HG02885 (cell line): Measurements from ENCODE around the gene CA11.
"Not testable (repeated sequence)": the region's sequence is repeated elsewhere in the genome, so short reads cannot be mapped to it uniquely, and the experiment has no call there.

Source experiments
- ATAC-seq: cut with Tn5 transposase; IDR thresholded peaks from one replicate; pipeline ENCODE4 v1.9.1; 2021; ENCODE audit warnings: mild to moderate bottlenecking; ENCODE audit not compliant: unreplicated experiment, poor library complexity

CA11 gene

GRCh38 chr19:48644839-48645619, 958 bp downstream of the CA11 start:
- ATAC-seq = no peak

DNA sequence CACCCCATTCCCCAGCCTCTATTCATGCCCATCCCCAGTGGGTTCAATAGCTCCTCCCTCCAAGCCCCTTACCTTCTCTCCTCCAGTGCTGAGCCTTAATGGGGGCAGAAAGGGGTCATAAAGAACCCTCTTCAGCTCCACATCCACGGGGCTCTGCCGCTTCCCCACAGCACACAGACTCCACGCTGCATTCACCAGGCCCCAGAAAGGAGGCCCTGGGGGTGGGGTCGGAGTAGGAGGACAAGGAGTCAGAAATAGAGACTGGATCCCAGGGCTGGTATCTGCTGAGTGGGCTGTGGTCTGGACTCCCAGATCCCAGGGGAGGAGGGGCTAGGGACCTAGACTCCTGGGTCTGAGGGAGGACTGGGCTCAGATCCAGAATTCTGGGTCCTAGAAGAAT, 1.6 kb downstream of the CA11 start:
- no peak for ATAC-seq

- ATAC-seq = no peak
Measured at GRCh38 chr19:48642862-48643261, 3.1 kb downstream of the CA11 start.

DNA sequence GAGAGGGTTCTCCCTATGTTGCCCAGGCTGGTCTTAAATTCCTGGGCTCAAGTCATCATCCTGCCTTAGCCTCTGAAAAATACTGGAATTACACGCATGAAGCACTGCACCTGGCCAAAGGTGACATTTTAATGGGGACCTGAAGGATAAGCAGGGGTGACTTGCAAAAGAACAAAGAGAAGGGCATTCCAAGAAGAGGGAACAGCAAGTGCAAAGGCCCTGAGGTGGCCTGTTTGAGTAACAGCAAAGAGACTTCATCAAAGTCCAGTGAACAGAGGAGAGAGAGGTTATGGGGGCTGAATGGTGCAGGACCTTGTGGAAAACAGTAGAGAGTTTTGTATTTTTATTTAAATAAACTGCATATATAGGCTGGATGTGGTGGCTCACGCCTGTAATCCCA, 4.1 kb downstream of the CA11 start:
- no peak for ATAC-seq

- ATAC-seq = no peak
Measured at GRCh38 chr19:48639483-48640375, 6.3 kb downstream of the CA11 start.

GRCh38 chr19:48638831-48639381, 7.1 kb downstream of the CA11 start:
- no peak for ATAC-seq

DNA sequence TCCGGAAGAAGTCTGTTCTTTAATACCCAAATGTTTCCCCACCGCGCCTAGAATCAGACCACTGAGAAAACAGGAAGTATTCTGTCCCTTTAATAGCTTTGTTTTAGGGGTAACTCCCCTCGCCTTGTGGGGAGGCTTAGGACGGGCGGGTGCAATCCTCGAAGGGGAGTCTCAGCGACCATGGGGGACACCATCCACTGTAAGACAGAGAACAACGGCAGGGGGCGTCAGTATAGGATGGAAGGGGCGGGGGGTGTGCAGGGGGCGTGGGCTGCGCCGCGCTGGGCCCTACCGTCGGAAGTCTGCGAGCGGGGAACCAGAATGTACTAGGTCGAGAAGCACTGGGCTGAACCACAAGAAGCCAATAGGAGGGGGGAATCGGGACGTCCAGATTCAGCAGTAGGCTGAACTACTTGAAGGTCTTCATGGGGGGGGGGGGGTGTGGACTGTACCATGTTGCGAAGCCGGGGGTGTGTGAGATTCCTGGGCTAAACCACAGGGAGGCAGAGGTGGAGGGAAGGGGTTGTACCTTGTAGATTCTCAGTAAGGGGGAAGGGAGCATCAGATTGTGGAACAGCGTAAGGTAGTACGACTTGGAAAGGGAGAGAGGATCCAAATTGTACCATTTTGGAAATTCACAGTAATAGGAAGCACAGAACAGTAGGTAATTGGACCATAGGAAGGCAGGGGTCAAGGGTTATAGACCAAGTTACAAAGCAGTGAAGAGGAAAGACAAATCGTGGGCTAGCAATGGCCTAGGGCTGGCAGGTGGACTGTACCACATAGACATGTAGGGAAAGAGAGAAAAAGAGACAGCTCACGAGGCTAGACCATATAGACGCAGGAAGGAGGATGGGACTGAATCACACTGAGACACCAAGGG, 7.8 kb downstream of the CA11 start:
- peak; percentile 15 for ATAC-seq

DNA sequence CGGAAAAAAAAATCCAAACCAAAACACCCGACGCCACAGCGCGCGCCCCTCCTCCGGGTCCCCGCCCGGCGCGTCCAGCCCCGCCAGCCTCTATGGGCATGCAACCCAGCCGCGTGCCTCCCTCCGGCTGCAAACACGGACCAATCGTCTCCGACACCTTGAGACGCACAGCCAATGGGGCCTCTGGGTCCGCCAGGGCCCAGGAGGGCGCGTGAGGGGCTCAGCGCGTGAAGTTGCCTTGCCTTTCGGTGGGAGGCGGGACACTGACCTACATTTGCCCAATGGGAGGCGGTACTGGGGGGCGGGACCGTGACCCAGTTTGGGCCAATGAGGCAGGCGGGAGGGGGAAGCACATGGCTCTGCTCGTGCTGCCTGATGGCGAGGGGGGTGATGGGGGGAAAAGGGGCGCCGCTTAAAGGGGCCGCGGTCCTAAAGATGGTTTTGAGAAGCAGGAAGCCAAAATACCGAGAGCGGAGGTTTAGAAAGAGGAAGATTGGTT, 8.5 kb downstream of the CA11 start:
- ATAC-seq = peak; percentile 77

DNA sequence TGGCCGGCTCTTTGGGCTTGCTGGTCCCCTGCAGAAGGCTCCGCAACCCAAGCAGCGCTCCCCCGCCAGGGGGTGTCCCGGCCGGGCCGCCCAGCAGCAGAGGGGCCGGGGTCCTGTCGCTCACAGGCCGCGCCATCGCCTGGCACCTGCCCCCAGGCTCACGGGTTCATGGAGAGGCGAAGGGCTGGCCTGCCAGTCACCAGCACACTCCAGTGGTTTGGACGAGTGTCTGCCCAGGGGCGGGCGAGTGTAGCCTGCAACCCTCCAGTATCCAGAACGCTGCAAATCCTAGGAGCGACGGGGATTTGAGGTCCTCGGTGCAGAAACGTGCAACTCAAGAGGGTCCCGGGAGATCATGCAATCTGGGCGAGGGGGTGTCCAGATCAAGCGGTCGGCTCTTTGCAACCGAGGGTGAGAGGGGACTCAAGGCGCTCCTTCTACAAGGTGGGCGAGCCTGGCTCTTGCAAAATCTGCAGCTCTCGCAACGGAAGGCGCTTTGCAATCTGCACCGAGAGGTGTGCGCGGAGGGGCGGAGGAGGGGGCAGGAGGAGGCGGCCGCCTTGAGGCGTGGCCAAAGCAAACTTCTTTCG, 9.0 kb downstream of the CA11 start, which contains the start of gene DBP:
DBP (minus strand) TSS at position 521 of the 590 bp plus-strand sequence; CDS start at position 136, 385 bp downstream.
- ATAC-seq = no peak

DNA sequence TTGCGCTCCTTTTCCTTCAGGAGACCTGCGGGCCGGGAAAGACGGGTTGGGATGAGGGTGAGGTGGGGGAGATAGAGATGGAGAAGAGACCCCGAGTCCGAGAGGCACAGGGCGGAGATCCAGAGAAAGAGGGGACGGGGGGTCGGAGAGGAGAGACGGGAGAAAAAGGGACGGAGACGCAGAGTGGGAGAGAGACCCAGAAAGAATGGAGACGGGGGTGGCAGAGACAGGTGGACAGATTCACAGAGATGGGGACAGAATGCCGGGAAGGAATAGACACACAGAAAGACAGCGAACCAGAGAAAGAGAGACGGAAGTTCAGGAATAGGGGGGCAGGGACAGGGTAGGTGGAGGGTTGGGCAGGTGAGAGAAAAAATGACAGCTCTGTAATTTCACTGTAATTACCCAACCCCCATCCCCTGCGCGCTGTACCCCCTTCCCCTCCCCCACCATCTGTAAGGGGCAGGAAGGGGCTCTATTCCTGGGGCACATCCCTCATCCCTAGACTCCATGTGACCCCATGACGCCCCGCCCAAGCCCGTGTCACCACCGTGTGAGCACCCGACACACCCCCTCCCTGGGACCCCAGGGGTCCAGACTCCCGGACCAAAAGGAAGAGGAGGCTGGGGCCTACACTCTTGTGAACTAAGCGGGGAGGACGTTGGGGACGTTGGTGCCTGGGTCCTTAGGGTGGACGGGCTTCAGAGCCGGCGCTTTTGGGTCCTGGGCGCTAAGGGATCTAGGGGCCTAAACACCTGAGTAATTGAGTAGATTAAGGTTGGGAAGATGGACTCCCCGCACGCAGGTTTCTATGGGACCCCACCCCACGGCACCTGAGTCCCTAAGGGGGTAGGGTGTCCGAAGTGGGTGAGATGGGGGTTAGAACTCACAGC, 9.8 kb downstream of the CA11 start:
- no peak for ATAC-seq

DNA sequence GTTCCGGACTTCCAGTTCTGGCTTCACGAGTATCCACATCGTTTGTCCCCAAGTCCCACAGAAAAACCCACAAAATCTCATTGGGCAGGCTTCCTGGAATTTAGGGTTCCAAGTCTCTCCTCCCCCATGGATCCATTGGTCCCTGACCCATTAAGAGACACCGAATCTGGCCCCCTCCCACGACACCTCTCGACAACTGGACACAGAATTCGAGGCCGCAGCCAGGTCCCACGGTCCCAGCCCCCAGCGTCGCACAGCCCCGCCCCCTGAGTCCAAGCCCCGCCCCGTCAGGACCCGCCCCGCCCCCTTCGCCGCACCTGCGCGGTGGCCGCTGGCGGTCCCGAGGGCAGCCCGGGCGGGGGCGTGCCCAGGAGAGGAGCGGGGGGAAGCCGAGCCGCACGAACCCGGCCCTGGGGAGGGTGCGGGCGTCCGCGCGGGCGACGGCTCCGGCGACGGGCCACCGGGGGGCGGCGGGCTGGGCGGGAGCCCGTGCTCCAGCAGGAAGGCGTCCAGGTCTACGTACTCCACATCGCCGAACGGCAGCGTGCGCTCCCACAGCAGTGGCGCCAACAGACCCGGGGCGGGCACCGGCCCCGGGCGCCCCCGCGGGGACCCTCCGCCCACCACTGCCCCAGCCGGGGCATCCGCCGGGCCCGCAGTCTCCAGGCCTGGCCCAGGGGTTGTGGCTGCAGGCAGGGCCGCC, 10.6 kb downstream of the CA11 start:
- ATAC-seq = no peak

- ATAC-seq = peak; percentile 42
Measured at GRCh38 chr19:48634424-48635262, 11.3 kb downstream of the CA11 start.

DNA sequence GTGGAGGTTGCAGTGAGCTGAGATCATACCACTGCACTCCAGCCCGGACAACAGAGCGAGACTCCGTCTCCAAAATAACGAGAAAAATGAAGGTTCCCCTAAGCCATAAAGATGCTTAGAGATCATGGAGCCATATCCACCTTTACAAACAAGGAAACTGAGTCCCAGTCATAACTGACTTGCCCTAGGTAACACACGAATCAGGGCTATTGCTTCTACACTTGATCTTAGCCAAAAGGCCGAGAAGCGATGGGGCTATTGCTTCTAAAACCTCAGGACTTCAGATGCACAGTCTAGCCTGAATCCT, 12.0 kb downstream of the CA11 start:
- no peak for ATAC-seq

DNA sequence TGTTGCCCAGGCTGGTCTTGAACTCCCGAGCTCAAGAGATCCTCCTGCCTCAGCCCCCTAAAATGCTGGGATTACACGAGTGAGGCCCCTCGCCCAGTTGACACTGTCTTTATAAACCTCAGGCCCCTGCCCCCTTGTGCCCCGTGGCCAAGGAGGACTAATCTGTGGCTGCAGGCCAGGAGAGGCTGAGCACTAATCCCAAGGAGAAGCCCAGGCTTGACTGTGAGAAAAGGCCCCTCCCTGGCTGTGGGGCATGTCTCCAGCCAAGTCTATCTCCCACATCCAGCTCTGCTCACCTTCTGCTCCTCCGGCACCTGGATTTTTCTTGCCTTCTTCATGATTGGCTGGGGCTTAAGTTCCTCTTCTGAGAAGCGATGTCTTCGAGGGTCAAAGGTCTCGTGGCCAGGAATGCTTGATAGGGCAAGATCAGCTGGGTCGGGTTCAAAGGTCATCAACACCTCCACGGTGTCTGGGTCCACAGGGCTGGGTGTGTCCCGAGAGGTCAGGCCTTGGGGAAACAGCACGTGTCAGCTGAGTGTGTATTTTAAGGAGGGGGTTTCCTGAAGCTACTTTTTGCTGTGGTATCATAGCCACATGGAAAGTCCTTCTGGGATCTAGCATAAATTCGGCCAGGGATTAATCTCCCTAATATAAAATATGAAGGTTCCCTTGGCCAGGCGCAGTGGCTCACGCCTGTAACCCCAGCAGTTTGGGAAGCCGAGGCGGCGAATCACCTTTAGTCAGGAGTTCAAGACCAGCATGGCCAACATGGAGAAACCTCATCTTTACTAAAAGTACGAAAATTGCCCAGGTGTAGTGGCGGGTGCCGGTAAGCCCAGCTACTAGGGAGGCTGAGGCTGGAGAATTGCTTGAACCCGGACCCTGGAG, 12.6 kb downstream of the CA11 start:
- no peak for ATAC-seq

DNA sequence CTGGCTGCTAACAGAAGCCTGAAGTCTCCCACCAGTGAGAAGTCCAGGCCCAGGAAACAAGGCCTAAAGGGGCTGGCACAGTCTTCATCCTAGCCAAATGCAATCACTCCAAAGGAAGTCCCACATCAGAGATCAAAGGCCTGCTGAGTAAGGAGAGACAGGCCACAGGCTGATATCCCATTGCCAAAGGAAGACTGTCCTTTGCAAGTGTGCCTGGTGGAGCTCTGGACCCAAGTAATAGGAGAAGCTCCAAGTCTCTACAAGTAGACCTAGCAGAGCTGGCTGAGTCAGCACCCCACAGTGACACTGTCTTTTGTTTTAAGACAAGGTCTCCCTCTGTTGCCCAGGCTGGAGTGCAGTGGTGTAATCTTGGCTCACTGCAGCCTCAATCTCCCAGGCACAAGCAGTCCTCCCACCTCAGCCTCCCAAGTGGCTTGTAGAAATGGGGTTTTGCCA, 13.3 kb downstream of the CA11 start:
- no peak for ATAC-seq

DNA sequence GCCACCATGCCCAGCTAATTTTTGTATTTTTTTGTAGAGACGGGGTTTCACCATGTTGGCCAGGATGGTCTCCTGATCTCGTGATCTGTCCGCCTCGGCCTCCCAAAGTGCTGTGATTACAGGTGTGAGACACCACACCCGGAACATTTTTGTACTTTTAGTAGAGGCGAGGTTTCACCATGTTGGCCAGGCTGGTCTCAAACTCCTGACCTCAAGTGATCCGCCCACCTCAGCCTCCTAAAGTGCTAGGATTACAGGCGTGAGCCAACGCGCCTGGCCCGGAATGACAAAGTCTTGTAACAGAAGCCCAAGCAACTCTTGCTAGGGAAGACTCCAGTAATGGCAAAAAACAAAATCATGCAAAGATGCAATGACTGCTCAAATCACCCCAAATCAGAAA, 13.7 kb downstream of the CA11 start:
- not testable (repeated sequence) for ATAC-seq
